ENCODE measurements around the gene ZBTB2.

The ZBTB2 gene

GRCh38 chr6:151357758-151358436, 33.5 kb downstream of the ZBTB2 start (continued):
- TF ChIP-seq ZNF600 (tag by site-specific recombination; IDR thresholded peaks at IDR 0.05) (no peak), ZNF610 (tag by site-specific recombination; IDR thresholded peaks at IDR 0.05; ENCODE audit: borderline replicate concordance) (no peak), ZBTB10 (tag by site-specific recombination; IDR thresholded peaks at IDR 0.05) (no peak), SALL2 (tag by site-specific recombination; IDR thresholded peaks at IDR 0.05; ENCODE audit: borderline replicate concordance) (no peak), ZNF555 (tag by site-specific recombination; conservative IDR thresholded peaks at IDR 0.05) (no peak), ZNF521 (tag by site-specific recombination; IDR thresholded peaks at IDR 0.05) (no peak), PRDM2 (tag by site-specific recombination; IDR thresholded peaks at IDR 0.05; ENCODE audit: borderline replicate concordance) (no peak), ZNF324 (tag by site-specific recombination; IDR thresholded peaks at IDR 0.05) (no peak), ZNF473 (tag by site-specific recombination; IDR thresholded peaks at IDR 0.05) (no peak), ZNF341 (tag by site-specific recombination; IDR thresholded peaks at IDR 0.05; ENCODE audit: low read depth) (no peak), ZBTB6 (tag by site-specific recombination; IDR thresholded peaks at IDR 0.05) (no peak), ZNF624 (tag by site-specific recombination; IDR thresholded peaks at IDR 0.05) (no peak), ZNF560 (tag by site-specific recombination; IDR thresholded peaks at IDR 0.05; ENCODE audit: borderline replicate concordance) (no peak), ZNF621 (tag by site-specific recombination; IDR thresholded peaks at IDR 0.05) (no peak), ZNF513 (tag by site-specific recombination; IDR thresholded peaks at IDR 0.05) (no peak), ZSCAN30 (tag by site-specific recombination; IDR thresholded peaks at IDR 0.05) (peak; percentile 95), ZNF626 (tag by site-specific recombination; IDR thresholded peaks at IDR 0.05) (0 out of 2 replicates have a peak, but pooled peaks have one; percentile 60), KLF9 (tag by site-specific recombination; IDR thresholded peaks at IDR 0.05; ENCODE audit: low read depth) (no peak), ZBTB11 (tag by site-specific recombination; conservative IDR thresholded peaks at IDR 0.05; ENCODE audit: low read depth) (no peak), ZNF174 (tag by site-specific recombination; IDR thresholded peaks at IDR 0.05) (no peak), ZNF274 (IDR thresholded peaks at IDR 0.05; ENCODE audit: low read length) (no peak), ZNF274 (tag by site-specific recombination; IDR thresholded peaks at IDR 0.05; ENCODE audit: borderline replicate concordance) (no peak), ZNF580 (tag by site-specific recombination; IDR thresholded peaks at IDR 0.05) (peak; percentile 69; the same call in 1 of the 2 replicates)

All from HEK293 (cell line).